Measurements from ENCODE around the gene FBLN1.

Gene FBLN1

DNA sequence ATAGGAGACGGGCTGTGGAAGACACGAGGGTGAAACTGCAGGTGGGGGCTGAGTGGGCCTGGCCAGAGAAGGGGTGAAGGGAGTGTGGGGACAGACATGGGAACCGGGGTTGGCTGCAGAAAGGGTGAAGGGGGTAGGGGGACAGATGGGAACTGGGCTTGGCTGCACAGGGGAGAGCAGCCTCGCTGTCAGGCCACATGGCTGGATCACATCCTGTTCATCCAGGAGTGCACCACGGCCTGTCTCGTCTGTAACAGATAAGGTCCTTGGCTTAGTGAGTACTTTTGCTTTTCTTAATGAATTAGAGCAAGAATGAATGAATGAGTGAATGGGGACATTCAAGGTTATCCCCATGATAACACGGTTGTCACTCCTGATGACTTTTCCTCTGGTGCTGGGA lies 13.5 kb downstream of the FBLN1 start:
- H3K27ac ChIP-seq = no peak overlapping the region
- TF ChIP-seq, protein P1, sequence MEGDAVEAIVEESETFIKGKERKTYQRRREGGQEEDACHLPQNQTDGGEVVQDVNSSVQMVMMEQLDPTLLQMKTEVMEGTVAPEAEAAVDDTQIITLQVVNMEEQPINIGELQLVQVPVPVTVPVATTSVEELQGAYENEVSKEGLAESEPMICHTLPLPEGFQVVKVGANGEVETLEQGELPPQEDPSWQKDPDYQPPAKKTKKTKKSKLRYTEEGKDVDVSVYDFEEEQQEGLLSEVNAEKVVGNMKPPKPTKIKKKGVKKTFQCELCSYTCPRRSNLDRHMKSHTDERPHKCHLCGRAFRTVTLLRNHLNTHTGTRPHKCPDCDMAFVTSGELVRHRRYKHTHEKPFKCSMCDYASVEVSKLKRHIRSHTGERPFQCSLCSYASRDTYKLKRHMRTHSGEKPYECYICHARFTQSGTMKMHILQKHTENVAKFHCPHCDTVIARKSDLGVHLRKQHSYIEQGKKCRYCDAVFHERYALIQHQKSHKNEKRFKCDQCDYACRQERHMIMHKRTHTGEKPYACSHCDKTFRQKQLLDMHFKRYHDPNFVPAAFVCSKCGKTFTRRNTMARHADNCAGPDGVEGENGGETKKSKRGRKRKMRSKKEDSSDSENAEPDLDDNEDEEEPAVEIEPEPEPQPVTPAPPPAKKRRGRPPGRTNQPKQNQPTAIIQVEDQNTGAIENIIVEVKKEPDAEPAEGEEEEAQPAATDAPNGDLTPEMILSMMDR (conservative IDR thresholded peaks at IDR 0.05) = no peak
- TF ChIP-seq ZFX (IDR thresholded peaks at IDR 0.05) = no peak

GRCh38 chr22:45516923-45517675 lies 14.4 kb downstream of the FBLN1 start:
- no peak overlapping the region for H3K27ac ChIP-seq
- no peak for TF ChIP-seq ZFX (IDR thresholded peaks at IDR 0.05)
- TF ChIP-seq, protein P1 (conservative IDR thresholded peaks at IDR 0.05) = no peak

DNA sequence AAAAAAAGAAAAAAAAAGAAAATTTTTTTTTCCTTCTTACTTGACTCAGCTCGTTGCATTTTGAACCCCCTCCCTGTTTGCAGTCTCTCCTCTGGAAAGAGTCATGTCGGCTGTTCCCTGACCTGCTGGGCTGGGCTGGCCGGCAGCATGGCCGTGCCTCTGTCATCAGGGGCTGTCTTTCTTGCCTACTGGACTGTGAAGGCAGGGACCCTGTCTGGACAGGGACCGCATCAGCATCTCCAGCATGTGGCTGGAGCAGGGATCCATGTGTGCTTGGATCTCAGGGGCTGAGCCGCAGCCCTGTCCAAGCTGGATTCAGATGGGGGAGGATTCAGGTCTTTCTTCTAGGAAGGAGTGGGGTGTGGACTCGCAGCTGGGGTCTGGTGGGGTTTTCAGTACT lies 15.5 kb downstream of the FBLN1 start:
- no peak overlapping the region for H3K27ac ChIP-seq
- TF ChIP-seq ZFX (IDR thresholded peaks at IDR 0.05) = no peak
- TF ChIP-seq, protein P1 (conservative IDR thresholded peaks at IDR 0.05) = no peak

DNA sequence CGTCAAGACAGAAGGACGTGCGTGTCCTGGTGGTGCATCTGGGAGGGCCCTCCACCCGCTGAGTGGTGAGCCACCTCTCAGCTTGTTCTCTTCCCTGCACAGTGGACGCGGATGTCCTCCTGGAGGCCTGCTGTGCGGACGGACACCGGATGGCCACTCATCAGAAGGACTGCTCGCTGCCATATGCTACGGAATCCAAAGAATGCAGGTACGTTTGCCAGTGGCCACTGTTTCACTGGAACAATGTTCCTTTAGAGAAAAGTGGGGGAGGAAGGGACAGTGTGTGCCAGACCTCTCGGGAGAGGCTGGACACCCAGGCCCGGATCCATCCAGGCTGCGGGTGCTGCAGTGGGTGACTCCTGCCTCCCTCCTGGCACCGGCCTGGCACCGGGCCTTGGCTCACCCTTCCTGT lies 15.9 kb downstream of the FBLN1 start:
- no peak for TF ChIP-seq ZFX (IDR thresholded peaks at IDR 0.05)
- TF ChIP-seq, protein P1 (conservative IDR thresholded peaks at IDR 0.05) = no peak
- no peak overlapping the region for H3K27ac ChIP-seq

- no peak overlapping the region for H3K27ac ChIP-seq
- no peak for TF ChIP-seq ZFX (IDR thresholded peaks at IDR 0.05)
- TF ChIP-seq, protein P1 (conservative IDR thresholded peaks at IDR 0.05) = no peak
Observed at GRCh38 chr22:45521178-45521577, 18.5 kb downstream of the FBLN1 start.

GRCh38 chr22:45522462-45522861 lies 19.8 kb downstream of the FBLN1 start:
- TF ChIP-seq, protein P1 (conservative IDR thresholded peaks at IDR 0.05) = no peak
- no peak for TF ChIP-seq ZFX (IDR thresholded peaks at IDR 0.05)
- H3K27ac ChIP-seq = no peak overlapping the region

- no peak overlapping the region for H3K27ac ChIP-seq
- TF ChIP-seq, protein P1 (conservative IDR thresholded peaks at IDR 0.05) = no peak
- no peak for TF ChIP-seq ZFX (IDR thresholded peaks at IDR 0.05)
Observed at GRCh38 chr22:45524157-45524556, 21.5 kb downstream of the FBLN1 start.

All from C4-2B (cell line).